WTC11 (cell line): ENCODE data around the gene GH1.
"Not testable (repeated sequence)": the region's sequence is repeated elsewhere in the genome, so short reads cannot be mapped to it uniquely, and the experiment has no call there.

Experiments
- JUN ChIP-seq: sonication (generic); formaldehyde crosslinking; IDR thresholded peaks from 2 replicates; pipeline ENCODE4 v1.8.0; 2023; ENCODE audit warnings: mild to moderate bottlenecking, missing genetic modification reagents
- MYBL2 ChIP-seq: sonication (generic); formaldehyde crosslinking; IDR thresholded peaks from 2 replicates; pipeline ENCODE4 v1.8.1; 2023; ENCODE audit warnings: mild to moderate bottlenecking, moderate library complexity, missing genetic modification reagents
- NFYB ChIP-seq: sonication (generic); formaldehyde crosslinking; conservative IDR thresholded peaks from 2 replicates; pipeline ENCODE4 v1.8.0; 2022; ENCODE audit warnings: low read depth, missing genetic modification reagents
- SOX15 ChIP-seq: fragments of 250-450 bp; sonication (Bioruptor Pico); IDR thresholded peaks from 2 replicates; pipeline ENCODE4 v1.9.0; 2021; ENCODE audit warnings: mild to moderate bottlenecking
- TF ChIP-seq, protein P1 (sequence below): sonication (generic); formaldehyde crosslinking; IDR thresholded peaks from 2 replicates; pipeline ENCODE4 v1.8.0; 2022; ENCODE audit warnings: mild to moderate bottlenecking, missing genetic modification reagents
- TF ChIP-seq, protein P2 (sequence below): fragments of 200-600 bp; IDR thresholded peaks from 2 replicates; pipeline ENCODE4 v1.8.0; 2022; ENCODE audit warnings: antibody characterized with exemption
- TF ChIP-seq, protein P3 (sequence below): sonication (generic); formaldehyde crosslinking; IDR thresholded peaks from 2 replicates; pipeline ENCODE4 v1.8.0; 2022; ENCODE audit warnings: missing genetic modification reagents
- TF ChIP-seq, protein P4 (sequence below): sonication (generic); formaldehyde crosslinking; IDR thresholded peaks from 2 replicates; pipeline ENCODE4 v1.8.1; 2022; ENCODE audit warnings: low read depth, missing genetic modification reagents, borderline replicate concordance
- TF ChIP-seq, protein P5 (sequence below): sonication (generic); formaldehyde crosslinking; IDR thresholded peaks from 2 replicates; pipeline ENCODE4 v1.8.1; 2022; ENCODE audit warnings: mild to moderate bottlenecking, missing genetic modification reagents, moderate library complexity, borderline replicate concordance
- TF ChIP-seq, protein P6 (sequence below): sonication (generic); formaldehyde crosslinking; IDR thresholded peaks from 2 replicates; pipeline ENCODE4 v1.8.1; 2023; ENCODE audit warnings: mild to moderate bottlenecking, missing genetic modification reagents, moderate library complexity
- TF ChIP-seq, protein P7 (sequence below): sonication (generic); formaldehyde crosslinking; IDR thresholded peaks from 2 replicates; pipeline ENCODE4 v1.8.1; 2023; ENCODE audit warnings: mild to moderate bottlenecking, missing genetic modification reagents

DNA sequence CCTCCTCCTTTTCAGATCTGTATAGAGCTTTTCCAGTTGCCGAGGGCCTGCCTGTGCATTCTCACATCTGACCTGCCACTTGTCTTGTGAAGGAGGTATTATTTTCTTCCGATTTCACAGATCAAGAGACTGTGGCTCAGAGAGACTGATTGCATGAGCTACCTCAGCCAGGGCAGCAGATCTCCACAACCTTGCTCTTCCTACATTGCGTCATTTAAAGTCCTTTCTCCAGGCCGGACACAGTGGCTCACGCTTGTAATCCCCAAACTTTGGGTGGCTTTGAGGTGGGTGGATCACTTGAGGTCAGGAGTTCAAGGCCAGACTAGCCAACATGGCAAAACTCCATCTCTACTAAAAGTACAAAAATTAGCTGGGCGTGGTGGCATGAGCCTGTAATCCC, 1.4 kb upstream of the GH1 start:
- TF ChIP-seq SOX15; NFYB (CRISPR knock-in tag); JUN (CRISPR knock-in tag); MYBL2 (CRISPR knock-in tag): not testable (repeated sequence)
- TF ChIP-seq, protein P1, sequence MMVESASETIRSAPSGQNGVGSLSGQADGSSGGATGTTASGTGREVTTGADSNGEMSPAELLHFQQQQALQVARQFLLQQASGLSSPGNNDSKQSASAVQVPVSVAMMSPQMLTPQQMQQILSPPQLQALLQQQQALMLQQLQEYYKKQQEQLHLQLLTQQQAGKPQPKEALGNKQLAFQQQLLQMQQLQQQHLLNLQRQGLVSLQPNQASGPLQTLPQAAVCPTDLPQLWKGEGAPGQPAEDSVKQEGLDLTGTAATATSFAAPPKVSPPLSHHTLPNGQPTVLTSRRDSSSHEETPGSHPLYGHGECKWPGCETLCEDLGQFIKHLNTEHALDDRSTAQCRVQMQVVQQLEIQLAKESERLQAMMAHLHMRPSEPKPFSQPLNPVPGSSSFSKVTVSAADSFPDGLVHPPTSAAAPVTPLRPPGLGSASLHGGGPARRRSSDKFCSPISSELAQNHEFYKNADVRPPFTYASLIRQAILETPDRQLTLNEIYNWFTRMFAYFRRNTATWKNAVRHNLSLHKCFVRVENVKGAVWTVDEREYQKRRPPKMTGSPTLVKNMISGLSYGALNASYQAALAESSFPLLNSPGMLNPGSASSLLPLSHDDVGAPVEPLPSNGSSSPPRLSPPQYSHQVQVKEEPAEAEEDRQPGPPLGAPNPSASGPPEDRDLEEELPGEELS (CRISPR knock-in tag) = not testable (repeated sequence)
- TF ChIP-seq, protein P2, sequence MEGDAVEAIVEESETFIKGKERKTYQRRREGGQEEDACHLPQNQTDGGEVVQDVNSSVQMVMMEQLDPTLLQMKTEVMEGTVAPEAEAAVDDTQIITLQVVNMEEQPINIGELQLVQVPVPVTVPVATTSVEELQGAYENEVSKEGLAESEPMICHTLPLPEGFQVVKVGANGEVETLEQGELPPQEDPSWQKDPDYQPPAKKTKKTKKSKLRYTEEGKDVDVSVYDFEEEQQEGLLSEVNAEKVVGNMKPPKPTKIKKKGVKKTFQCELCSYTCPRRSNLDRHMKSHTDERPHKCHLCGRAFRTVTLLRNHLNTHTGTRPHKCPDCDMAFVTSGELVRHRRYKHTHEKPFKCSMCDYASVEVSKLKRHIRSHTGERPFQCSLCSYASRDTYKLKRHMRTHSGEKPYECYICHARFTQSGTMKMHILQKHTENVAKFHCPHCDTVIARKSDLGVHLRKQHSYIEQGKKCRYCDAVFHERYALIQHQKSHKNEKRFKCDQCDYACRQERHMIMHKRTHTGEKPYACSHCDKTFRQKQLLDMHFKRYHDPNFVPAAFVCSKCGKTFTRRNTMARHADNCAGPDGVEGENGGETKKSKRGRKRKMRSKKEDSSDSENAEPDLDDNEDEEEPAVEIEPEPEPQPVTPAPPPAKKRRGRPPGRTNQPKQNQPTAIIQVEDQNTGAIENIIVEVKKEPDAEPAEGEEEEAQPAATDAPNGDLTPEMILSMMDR = not testable (repeated sequence)
- TF ChIP-seq, protein P3, sequence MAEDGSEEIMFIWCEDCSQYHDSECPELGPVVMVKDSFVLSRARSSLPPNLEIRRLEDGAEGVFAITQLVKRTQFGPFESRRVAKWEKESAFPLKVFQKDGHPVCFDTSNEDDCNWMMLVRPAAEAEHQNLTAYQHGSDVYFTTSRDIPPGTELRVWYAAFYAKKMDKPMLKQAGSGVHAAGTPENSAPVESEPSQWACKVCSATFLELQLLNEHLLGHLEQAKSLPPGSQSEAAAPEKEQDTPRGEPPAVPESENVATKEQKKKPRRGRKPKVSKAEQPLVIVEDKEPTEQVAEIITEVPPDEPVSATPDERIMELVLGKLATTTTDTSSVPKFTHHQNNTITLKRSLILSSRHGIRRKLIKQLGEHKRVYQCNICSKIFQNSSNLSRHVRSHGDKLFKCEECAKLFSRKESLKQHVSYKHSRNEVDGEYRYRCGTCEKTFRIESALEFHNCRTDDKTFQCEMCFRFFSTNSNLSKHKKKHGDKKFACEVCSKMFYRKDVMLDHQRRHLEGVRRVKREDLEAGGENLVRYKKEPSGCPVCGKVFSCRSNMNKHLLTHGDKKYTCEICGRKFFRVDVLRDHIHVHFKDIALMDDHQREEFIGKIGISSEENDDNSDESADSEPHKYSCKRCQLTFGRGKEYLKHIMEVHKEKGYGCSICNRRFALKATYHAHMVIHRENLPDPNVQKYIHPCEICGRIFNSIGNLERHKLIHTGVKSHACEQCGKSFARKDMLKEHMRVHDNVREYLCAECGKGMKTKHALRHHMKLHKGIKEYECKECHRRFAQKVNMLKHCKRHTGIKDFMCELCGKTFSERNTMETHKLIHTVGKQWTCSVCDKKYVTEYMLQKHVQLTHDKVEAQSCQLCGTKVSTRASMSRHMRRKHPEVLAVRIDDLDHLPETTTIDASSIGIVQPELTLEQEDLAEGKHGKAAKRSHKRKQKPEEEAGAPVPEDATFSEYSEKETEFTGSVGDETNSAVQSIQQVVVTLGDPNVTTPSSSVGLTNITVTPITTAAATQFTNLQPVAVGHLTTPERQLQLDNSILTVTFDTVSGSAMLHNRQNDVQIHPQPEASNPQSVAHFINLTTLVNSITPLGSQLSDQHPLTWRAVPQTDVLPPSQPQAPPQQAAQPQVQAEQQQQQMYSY (CRISPR knock-in tag) = not testable (repeated sequence)
- TF ChIP-seq, protein P4, sequence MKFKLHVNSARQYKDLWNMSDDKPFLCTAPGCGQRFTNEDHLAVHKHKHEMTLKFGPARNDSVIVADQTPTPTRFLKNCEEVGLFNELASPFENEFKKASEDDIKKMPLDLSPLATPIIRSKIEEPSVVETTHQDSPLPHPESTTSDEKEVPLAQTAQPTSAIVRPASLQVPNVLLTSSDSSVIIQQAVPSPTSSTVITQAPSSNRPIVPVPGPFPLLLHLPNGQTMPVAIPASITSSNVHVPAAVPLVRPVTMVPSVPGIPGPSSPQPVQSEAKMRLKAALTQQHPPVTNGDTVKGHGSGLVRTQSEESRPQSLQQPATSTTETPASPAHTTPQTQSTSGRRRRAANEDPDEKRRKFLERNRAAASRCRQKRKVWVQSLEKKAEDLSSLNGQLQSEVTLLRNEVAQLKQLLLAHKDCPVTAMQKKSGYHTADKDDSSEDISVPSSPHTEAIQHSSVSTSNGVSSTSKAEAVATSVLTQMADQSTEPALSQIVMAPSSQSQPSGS (CRISPR knock-in tag) = not testable (repeated sequence)
- TF ChIP-seq, protein P5, sequence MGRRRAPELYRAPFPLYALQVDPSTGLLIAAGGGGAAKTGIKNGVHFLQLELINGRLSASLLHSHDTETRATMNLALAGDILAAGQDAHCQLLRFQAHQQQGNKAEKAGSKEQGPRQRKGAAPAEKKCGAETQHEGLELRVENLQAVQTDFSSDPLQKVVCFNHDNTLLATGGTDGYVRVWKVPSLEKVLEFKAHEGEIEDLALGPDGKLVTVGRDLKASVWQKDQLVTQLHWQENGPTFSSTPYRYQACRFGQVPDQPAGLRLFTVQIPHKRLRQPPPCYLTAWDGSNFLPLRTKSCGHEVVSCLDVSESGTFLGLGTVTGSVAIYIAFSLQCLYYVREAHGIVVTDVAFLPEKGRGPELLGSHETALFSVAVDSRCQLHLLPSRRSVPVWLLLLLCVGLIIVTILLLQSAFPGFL (CRISPR knock-in tag) = not testable (repeated sequence)
- TF ChIP-seq, protein P6, sequence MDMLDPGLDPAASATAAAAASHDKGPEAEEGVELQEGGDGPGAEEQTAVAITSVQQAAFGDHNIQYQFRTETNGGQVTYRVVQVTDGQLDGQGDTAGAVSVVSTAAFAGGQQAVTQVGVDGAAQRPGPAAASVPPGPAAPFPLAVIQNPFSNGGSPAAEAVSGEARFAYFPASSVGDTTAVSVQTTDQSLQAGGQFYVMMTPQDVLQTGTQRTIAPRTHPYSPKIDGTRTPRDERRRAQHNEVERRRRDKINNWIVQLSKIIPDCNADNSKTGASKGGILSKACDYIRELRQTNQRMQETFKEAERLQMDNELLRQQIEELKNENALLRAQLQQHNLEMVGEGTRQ (CRISPR knock-in tag) = not testable (repeated sequence)
- TF ChIP-seq, protein P7, sequence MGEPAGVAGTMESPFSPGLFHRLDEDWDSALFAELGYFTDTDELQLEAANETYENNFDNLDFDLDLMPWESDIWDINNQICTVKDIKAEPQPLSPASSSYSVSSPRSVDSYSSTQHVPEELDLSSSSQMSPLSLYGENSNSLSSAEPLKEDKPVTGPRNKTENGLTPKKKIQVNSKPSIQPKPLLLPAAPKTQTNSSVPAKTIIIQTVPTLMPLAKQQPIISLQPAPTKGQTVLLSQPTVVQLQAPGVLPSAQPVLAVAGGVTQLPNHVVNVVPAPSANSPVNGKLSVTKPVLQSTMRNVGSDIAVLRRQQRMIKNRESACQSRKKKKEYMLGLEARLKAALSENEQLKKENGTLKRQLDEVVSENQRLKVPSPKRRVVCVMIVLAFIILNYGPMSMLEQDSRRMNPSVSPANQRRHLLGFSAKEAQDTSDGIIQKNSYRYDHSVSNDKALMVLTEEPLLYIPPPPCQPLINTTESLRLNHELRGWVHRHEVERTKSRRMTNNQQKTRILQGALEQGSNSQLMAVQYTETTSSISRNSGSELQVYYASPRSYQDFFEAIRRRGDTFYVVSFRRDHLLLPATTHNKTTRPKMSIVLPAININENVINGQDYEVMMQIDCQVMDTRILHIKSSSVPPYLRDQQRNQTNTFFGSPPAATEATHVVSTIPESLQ = not testable (repeated sequence)
